ENCODE results near the gene LRP8. TPM values are rescaled to one million over a fixed set of nuclear protein-coding genes. Genes with fewer than 3 reads are reported as not detected.

Gene LRP8
- total RNA-seq, 1 donor from 2014 or later: 7.1 TPM

- no peaks in the 10 kb centered on the region for H3K9me3 Mint-ChIP-seq (ENCODE audit: low read depth)
- no peak for TF ChIP-seq CTCF (IDR thresholded peaks at IDR 0.05)
- H3K36me3 Mint-ChIP-seq (ENCODE audit: low read depth): peaks cover 34% of the 10 kb centered on the region
- DNase-seq (ENCODE audit: low spot score): no peak
- H3K27me3 Mint-ChIP-seq (ENCODE audit: low read depth): no peaks in the 10 kb centered on the region
- no peak overlapping the region for H3K27ac Mint-ChIP-seq (ENCODE audit: unreplicated experiment)
- H3K4me1 Mint-ChIP-seq (ENCODE audit: low read depth): no peaks in the 10 kb centered on the region
- no peak overlapping the region for H3K4me3 Mint-ChIP-seq (ENCODE audit: unreplicated experiment)
Observed at GRCh38 chr1:53203466-53203865, 124.4 kb downstream of the LRP8 start.

DNA sequence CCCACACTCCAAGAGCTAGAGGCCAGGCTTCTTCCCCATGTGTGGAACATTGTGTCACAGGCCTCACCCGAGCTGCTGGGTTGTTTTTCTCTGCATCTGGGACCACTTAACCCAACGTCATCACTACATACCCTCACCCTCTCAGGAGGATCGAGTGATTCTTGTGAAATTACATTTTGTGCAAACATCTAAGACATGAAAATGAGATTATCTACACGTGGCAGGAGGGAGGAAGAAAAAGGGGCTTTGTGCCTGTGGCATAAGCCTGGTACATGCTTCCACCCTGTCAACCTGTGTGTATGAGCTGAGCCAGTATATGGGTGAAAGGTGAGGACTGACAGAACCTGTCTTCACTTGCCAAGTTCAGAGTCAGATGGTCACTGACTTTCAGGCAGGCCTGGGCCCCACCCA, 129.6 kb downstream of the LRP8 start:
- H3K9me3 Mint-ChIP-seq (ENCODE audit: low read depth): no peaks in the 10 kb centered on the region
- H3K4me3 Mint-ChIP-seq (ENCODE audit: unreplicated experiment): peak overlapping the region; percentile 97
- peaks cover 8% of the 10 kb centered on the region for H3K36me3 Mint-ChIP-seq (ENCODE audit: low read depth)
- no peak for DNase-seq (ENCODE audit: low spot score)
- TF ChIP-seq CTCF (IDR thresholded peaks at IDR 0.05): no peak
- H3K27ac Mint-ChIP-seq (ENCODE audit: unreplicated experiment): peak overlapping the region; percentile 94
- H3K27me3 Mint-ChIP-seq (ENCODE audit: low read depth): no peaks in the 10 kb centered on the region
- H3K4me1 Mint-ChIP-seq (ENCODE audit: low read depth): peaks cover 23% of the 10 kb centered on the region

GRCh38 chr1:53197291-53198200, 130.3 kb downstream of the LRP8 start:
- Mint-ChIP-seq H3K27ac (ENCODE audit: unreplicated experiment) (peak overlapping the region; percentile 94), H3K36me3 (ENCODE audit: low read depth) (peaks cover 2% of the 10 kb centered on the region), H3K9me3 (ENCODE audit: low read depth) (no peaks in the 10 kb centered on the region), H3K4me1 (ENCODE audit: low read depth) (peaks cover 23% of the 10 kb centered on the region), H3K27me3 (ENCODE audit: low read depth) (no peaks in the 10 kb centered on the region), H3K4me3 (ENCODE audit: unreplicated experiment) (peak overlapping the region; percentile 97)
- TF ChIP-seq CTCF (IDR thresholded peaks at IDR 0.05): no peak
- no peak for DNase-seq (ENCODE audit: low spot score)

DNA sequence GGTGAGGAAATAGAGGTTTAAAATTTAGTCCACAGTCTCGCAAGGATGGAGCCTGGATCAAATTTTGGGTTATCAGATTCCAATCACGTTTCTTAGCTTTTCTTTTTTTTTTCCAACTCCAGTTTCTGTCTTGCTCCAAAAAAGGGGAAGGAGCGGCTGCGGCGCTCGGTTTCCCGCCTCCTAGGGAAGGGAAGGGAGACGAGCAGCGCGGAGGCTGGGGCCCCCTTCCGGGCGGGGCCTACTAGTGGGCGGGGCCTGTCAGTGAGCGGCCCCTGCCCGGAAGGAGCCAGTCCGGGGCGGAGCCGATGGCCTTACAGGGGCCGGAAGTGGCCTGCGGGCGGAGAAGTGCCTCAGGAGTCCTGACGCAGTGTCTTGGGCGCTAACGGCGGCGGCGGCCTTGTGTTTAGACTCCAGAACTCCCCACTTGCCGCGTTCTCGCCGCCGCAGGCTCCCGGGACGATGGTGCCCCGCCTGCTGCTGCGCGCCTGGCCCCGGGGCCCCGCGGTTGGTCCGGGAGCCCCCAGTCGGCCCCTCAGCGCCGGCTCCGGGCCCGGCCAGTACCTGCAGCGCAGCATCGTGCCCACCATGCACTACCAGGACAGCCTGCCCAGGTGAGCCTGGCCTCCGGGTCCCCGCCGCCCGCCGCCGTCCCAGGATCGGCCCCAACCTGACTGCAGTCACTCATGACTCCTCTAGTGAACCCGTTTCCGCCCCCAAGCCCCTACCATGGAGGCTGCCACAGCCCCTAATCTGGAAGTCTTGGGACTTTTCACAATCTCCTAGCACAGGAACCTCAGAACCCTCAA, 131.2 kb downstream of the LRP8 start, which contains the start of gene CPT2:
CPT2 (plus strand) TSS at position 340 of the 806 bp plus-strand sequence; CDS start at position 460, 120 bp downstream.
- H3K9me3 Mint-ChIP-seq (ENCODE audit: low read depth): no peaks in the 10 kb centered on the region
- no peaks in the 10 kb centered on the region for H3K36me3 Mint-ChIP-seq (ENCODE audit: low read depth)
- peak; percentile 43 for TF ChIP-seq CTCF (IDR thresholded peaks at IDR 0.05)
- H3K27me3 Mint-ChIP-seq (ENCODE audit: low read depth): no peaks in the 10 kb centered on the region
- peaks cover 23% of the 10 kb centered on the region for H3K4me1 Mint-ChIP-seq (ENCODE audit: low read depth)
- DNase-seq (ENCODE audit: low spot score): peak; percentile 95
- peak within 1 kb of the TSS; percentile 97 for H3K4me3 Mint-ChIP-seq (ENCODE audit: unreplicated experiment)
- H3K27ac Mint-ChIP-seq (ENCODE audit: unreplicated experiment): peak within 1 kb of the TSS; percentile 94

DNA sequence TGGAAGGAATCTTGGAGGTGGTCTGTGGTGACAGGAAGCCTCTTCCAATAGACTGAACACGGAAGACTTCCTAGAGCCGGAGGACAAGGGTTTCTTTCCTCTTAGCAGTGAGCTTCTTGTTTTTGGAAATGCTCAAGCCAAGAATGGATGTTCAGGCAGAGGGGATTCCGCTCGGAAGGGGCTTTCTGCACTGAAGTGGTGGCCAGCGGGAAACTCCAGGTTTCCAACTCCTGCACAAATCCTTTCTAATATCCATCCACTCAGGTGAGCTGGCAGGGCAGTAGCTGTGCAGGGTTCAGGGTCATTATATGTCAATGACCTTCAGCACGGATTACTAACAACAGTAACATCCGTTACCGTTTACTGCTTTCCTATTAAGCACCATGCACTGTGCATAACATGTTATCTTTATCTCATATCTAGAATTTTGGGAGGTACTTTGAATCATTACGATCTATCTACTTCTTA, 131.8 kb downstream of the LRP8 start:
- H3K27me3 Mint-ChIP-seq (ENCODE audit: low read depth): no peaks in the 10 kb centered on the region

More for the DNA sequence above, 131.8 kb downstream of the LRP8 start:
- no peak for DNase-seq (ENCODE audit: low spot score)
- Mint-ChIP-seq H3K27ac (ENCODE audit: unreplicated experiment) (peak overlapping the region; percentile 84), H3K4me1 (ENCODE audit: low read depth) (peaks cover 23% of the 10 kb centered on the region), H3K4me3 (ENCODE audit: unreplicated experiment) (peak overlapping the region; percentile 97), H3K36me3 (ENCODE audit: low read depth) (no peaks in the 10 kb centered on the region), H3K9me3 (ENCODE audit: low read depth) (no peaks in the 10 kb centered on the region)
- TF ChIP-seq CTCF (IDR thresholded peaks at IDR 0.05): no peak

All from chondrocyte (in vitro differentiated cells).